ENCODE data around the gene PLEKHA6.

GRCh38 chr1:204275695-204276370 is 83.9 kb downstream of the PLEKHA6 start:
- TF ChIP-seq CTCF (conservative IDR thresholded peaks at IDR 0.05) (no peak), ZFX (IDR thresholded peaks at IDR 0.05) (no peak)
